SKM-1 treated with dmso at 0.1 percent for 144 hours (cell line): ENCODE measurements around the gene PPT1.
A peak's percentile ranks its signal among the peaks of the same experiment; 100 is the strongest.

Source experiments
- DNase-seq: peaks from one replicate; lab custom pipeline; 2025; ENCODE audit not compliant: unreplicated experiment; lab: John Stamatoyannopoulos, UW

The PPT1 gene

DNA sequence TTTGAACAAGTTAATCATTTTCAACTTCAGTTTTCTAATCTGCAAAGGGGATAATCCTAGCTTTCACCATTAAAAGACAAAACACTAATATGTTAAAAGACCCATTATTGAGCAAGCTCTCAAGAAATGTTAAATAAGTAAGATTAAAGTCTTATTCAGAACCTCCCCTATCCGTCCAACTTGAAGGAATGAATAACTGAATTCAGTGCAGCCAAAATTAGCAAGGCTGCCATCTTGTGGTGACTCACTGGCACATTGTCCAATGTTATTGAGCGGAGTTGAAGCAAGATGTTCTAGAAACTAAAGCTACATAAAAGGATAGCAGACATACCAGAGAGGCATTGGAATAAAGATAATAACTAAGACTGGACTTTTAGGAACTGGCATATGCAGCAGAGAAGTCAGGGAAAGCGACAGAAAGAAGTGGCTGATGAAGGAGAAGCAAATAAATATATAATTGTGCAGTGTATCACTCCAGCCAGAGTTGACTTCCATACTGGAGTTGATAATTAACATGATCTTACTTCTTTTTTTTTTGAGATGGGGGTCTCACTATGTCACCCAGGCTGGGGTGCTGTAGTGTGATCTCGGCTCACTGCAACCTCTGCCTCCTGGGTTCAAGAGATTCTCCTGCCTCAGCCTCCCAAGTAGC lies 64.7 kb downstream of the PPT1 start:
- DNase-seq = peak; percentile 50

- no peak for DNase-seq
Observed at GRCh38 chr1:40030528-40031135, 66.4 kb downstream of the PPT1 start.

DNA sequence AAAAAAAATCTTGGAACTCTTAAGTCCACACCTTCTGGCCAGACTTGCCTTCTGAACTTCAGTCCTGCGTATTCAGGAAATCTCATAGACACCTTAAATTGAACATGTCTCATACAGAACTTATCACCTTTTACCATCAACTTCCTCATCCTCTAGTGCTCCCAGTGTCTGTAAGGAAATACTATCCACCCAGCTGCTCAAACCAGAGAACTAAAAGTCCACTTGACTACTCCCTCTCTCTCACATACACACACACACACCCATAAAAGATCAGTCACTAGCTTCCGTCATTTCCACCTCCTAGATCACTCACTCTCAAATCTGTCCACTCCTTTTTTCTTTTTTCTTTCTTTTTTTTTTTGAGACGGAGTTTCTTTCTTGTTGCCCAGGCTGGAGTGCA lies 67.4 kb downstream of the PPT1 start:
- DNase-seq = peak; percentile 40

- DNase-seq = no peak
Observed at GRCh38 chr1:40027647-40028046, 69.4 kb downstream of the PPT1 start.

DNA sequence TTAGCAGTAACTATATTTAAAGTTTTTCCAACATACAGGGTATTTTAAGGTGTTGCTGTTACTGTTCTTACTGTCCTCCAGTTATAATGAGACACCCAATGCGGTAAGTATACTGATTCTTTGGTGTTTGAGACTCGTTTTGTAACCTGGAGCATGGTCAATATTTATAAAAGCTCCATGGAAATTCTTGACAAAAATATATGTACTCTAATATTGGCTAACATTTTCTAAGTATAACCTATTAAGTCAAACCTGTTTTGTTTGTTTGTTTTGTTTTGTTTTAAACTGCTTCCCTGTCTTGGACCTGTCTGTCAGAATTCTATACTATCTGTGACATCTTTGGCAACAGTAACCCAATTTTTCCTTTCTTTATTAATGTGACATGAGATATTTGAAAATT lies 72.4 kb downstream of the PPT1 start:
- DNase-seq = no peak

DNA sequence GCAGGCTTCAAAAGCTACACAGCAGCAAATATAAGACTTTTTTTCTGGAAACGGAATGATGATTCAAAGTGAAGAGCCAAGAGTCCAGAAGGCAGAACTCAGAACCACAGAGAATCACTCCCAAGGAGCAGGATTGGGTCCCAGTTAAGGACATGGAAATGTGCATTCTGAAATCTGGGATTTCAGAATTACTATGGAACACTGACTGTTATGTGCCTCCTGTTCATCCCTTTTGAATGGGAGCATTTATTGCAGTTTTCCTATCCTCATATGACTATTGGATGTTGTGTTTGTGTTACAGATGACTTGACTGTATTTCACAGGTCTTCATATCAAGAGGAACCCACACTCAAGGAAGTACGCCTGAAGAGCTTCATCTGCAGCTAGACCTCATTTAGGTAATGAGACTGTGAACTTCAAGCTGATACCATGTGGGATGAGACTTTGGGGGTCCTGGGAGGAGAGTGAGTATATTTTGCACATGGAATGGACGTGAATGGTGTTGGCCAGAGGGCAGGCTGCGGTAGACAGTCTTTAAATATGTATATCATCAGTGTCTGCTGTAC lies 73.6 kb downstream of the PPT1 start:
- DNase-seq = no peak
